HG02981 (cell line): Measurements from ENCODE around the gene HACD2.
A peak's percentile ranks its signal among the peaks of the same experiment; 100 is the strongest.

Source experiments
- ATAC-seq: cut with Tn5 transposase; IDR thresholded peaks from one replicate; pipeline ENCODE4 v1.9.1; 2021; ENCODE audit warnings: mild to moderate bottlenecking, moderate library complexity; ENCODE audit not compliant: unreplicated experiment

Gene HACD2

GRCh38 chr3:123571973-123572365 is 12.9 kb downstream of the HACD2 start:
- ATAC-seq, result no peak

- ATAC-seq, result no peak
These were observed 13.4 kb downstream of the HACD2 start for GRCh38 chr3:123571264-123571972.

GRCh38 chr3:123568875-123569274 is 16.0 kb downstream of the HACD2 start:
- ATAC-seq, result no peak

GRCh38 chr3:123568034-123568433 is 16.8 kb downstream of the HACD2 start:
- no peak for ATAC-seq

- ATAC-seq, result no peak
These were observed 20.8 kb downstream of the HACD2 start for GRCh38 chr3:123564056-123564455.

- no peak for ATAC-seq
These were observed 22.3 kb downstream of the HACD2 start for GRCh38 chr3:123562547-123562946.

- no peak for ATAC-seq
These were observed 23.7 kb downstream of the HACD2 start for GRCh38 chr3:123561188-123561587.

GRCh38 chr3:123559040-123559861 is 25.6 kb downstream of the HACD2 start:
- ATAC-seq, result no peak

GRCh38 chr3:123553536-123553935 is 31.3 kb downstream of the HACD2 start:
- ATAC-seq, result no peak

- ATAC-seq, result no peak
These were observed 32.1 kb downstream of the HACD2 start for GRCh38 chr3:123552768-123553167.

- no peak for ATAC-seq
These were observed 32.6 kb downstream of the HACD2 start for GRCh38 chr3:123552095-123552714.

GRCh38 chr3:123547881-123548519 is 36.9 kb downstream of the HACD2 start:
- no peak for ATAC-seq

- no peak for ATAC-seq
These were observed 38.6 kb downstream of the HACD2 start for GRCh38 chr3:123546133-123546755.

GRCh38 chr3:123543950-123544349 is 40.9 kb downstream of the HACD2 start:
- no peak for ATAC-seq

- ATAC-seq, result no peak
These were observed 44.6 kb downstream of the HACD2 start for GRCh38 chr3:123540285-123540684.

- ATAC-seq, result peak; percentile 94
These were observed 48.5 kb downstream of the HACD2 start for GRCh38 chr3:123536153-123536895.

- no peak for ATAC-seq
These were observed 49.3 kb downstream of the HACD2 start for GRCh38 chr3:123535580-123535979.

- no peak for ATAC-seq
These were observed 50.6 kb downstream of the HACD2 start for GRCh38 chr3:123534264-123534663.

- no peak for ATAC-seq
These were observed 51.2 kb downstream of the HACD2 start for GRCh38 chr3:123533554-123534159.

GRCh38 chr3:123528130-123528529 is 56.7 kb downstream of the HACD2 start:
- ATAC-seq, result no peak
